Fibroblast of skin of right biceps (primary cell): ENCODE measurements around the gene PROK2.

Experiments
- DNase-seq: peaks from one replicate; pipeline ENCODE4 v3.0.0-alpha.2; 2013

Gene PROK2

DNA sequence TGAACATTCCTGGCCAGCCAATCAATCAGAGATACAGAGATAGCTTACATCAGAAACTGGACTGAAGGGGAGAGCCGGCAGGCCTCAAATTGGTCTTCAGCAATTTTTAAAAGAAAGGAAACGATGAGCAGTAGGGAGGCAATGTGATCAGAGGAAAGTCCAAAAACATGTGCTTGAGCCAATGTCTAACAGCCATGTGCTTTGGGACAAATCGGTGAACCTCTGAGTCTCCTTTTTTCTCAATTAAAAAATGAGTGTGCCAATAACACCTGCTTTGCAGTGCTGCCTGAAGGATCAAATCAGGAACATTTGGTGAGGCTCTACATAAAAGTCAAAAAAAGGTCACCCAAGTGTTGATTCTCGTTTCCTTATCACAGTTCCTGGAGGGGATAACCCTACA, 52.3 kb downstream of the PROK2 start:
- no peak for DNase-seq

- DNase-seq = peak; percentile 28
Measured at GRCh38 chr3:71728632-71729342, 56.2 kb downstream of the PROK2 start.

- DNase-seq = no peak
Measured at GRCh38 chr3:71726146-71726545, 58.8 kb downstream of the PROK2 start.

- DNase-seq = peak; percentile 41
Measured at GRCh38 chr3:71725271-71725991, 59.5 kb downstream of the PROK2 start, which contains the start of gene EIF4E3. EIF4E3 (minus strand) TSS chr3:71725402; CDS start chr3:71725367, 35 bp downstream.

DNA sequence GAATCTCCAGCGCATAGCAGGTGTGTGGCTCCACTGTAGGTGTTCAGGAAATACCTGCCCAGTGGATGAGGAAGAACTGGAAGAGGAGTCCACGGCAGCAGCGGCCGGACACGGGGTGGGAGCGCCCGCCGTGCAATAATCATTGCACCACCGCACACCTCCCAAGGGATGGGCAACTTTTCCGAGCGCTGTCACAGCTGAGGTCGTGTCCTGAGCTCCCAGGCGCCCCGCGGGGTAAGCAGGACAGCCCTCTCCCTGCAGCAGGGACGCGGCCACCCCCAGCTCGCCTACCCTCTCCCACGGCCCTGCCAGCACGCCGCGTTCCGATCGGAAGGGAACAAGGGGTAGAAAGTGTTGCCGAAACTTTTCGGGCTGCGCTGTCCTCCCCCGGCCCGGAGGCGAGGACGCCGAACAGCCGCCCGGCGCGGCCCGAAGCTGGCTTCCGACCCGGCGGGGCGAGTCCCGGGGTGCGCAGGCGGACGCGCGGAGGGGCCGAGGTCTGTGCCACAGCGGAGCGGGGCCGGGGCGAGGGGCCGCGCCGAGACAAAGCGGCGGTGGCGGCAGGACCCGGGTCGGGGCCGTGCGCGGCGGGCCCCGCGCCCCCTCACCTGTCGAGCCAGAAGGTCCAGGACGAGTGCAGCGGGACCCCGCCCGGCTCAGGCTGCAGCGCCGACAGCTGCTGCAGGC, 60.2 kb downstream of the PROK2 start:
- peak; percentile 17 for DNase-seq

DNA sequence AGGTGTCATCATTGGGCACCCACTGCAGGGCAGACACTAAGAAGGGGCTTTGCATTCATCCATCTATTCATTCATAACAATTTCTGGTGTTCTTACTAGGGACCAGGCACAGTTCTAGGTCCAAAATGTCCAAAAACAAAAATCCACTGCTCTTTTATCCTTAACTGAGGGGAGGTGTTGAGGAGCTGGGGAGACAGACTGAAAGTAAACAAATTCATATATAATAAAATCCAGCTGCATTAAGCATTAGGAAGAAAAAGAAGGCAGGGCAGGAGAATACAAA, 60.8 kb downstream of the PROK2 start:
- no peak for DNase-seq

DNA sequence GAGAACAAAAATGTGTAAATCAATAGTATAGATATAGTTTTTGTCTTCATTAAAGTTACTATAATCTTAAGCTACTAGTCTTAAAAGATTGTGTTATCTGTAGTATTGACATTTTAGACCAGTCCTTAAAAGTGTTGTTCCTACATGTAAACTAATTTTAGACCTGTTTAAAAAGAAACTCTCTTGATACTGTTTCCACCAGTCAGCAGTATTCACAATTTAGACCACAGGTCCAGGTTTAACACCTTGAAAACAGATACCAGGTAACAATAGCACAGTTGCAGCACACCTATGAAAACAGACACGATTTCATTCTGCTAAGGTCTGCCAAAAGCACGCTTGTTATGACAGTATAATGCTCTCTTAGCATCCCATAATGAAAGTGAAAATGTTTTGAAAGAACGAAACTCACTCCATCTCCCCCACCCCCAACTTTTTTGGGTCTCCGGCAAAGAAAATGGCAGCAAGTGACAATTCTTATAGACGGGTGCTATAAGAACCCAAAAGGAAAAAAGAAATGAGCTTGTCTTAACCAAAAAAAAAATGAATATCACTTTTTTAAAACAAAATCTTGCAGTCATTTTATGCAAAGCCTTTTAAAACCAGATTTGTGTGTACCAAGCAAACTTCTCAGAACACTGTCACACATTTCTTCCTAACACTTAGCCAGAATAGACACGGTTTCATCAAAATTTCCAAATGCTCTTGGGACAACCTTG, 61.3 kb downstream of the PROK2 start:
- DNase-seq = no peak

GRCh38 chr3:71722693-71723092, 62.3 kb downstream of the PROK2 start:
- DNase-seq = no peak
